Activated T-helper 2 cell treated with anti-CD3 and anti-CD28 coated beads, Interferon-gamma antibody, Interleukin-2, Interleukin-4, amounts not matched to agents 10 μg/mL and 5 μg/mL and 100 μg/mL, durations not matched to agents 14 hours and 24 hours and 36 hours (primary cell): ENCODE data around the gene PPP2R2D. TPM values are rescaled to one million over a fixed set of nuclear protein-coding genes. Genes with fewer than 3 reads are reported as not detected.
A peak's percentile ranks its signal among the peaks of the same experiment; 100 is the strongest.

ENCODE experiments used
- DNase-seq: peaks from one replicate; pipeline ENCODE4 v3.0.0; 2021; ENCODE audit warnings: low spot score
- H3K27ac Mint-ChIP-seq: one replicate; pipeline ENCODE4 v1.8.0; 2021; ENCODE audit warnings: mixed read lengths
- H3K27me3 Mint-ChIP-seq: one replicate; pipeline ENCODE4 v1.8.0; 2021; ENCODE audit warnings: low read depth, mixed read lengths
- H3K36me3 Mint-ChIP-seq: one replicate; pipeline ENCODE4 v1.8.0; 2021; ENCODE audit warnings: low read depth, mixed read lengths
- H3K4me1 Mint-ChIP-seq: one replicate; pipeline ENCODE4 v1.8.0; 2021; ENCODE audit warnings: low read depth, mixed read lengths
- H3K4me3 Mint-ChIP-seq: one replicate; pipeline ENCODE4 v1.8.0; 2021; ENCODE audit warnings: low read depth, mild to moderate bottlenecking, moderate library complexity, mixed read lengths
- H3K9me3 Mint-ChIP-seq: one replicate; pipeline ENCODE4 v1.8.0; 2021; ENCODE audit warnings: mixed read lengths
- intact Hi-C: fragments of 100-400 bp; cut with micrococcal nuclease; formaldehyde crosslinking; loops from one replicate; pipeline ENCODE4 v1.15.1; 2023
- total RNA-seq: library from RNA; stranded (reverse); gene quantifications from 2 replicates; pipeline ENCODE4 v1.2.3, GENCODE V29; 2022

Gene PPP2R2D
- total RNA-seq = 32.0 and 33.7 TPM in 2 replicates

- H3K4me1 Mint-ChIP-seq = peaks cover 49% of the 10 kb centered on the region
- peak within 1 kb of the TSS; percentile 86 for H3K4me3 Mint-ChIP-seq
- no peaks in the 10 kb centered on the region for H3K9me3 Mint-ChIP-seq
- H3K27ac Mint-ChIP-seq = peak within 1 kb of the TSS; percentile 73
- H3K27me3 Mint-ChIP-seq = peaks cover 13% of the 10 kb centered on the region
- H3K36me3 Mint-ChIP-seq = peaks cover 23% of the 10 kb centered on the region
- DNase-seq = peak; percentile 94
- intact Hi-C loops = loop anchor here (1.0 to 5.0 kb wide), 3 partner anchors 82 to 432 kb away; partner anchors contain the start of gene LRRC27
Observed at GRCh38 chr10:131900350-131901152, at the start of gene PPP2R2D. PPP2R2D (plus strand) TSS chr10:131901008; CDS start chr10:131901149, 141 bp downstream.

DNA sequence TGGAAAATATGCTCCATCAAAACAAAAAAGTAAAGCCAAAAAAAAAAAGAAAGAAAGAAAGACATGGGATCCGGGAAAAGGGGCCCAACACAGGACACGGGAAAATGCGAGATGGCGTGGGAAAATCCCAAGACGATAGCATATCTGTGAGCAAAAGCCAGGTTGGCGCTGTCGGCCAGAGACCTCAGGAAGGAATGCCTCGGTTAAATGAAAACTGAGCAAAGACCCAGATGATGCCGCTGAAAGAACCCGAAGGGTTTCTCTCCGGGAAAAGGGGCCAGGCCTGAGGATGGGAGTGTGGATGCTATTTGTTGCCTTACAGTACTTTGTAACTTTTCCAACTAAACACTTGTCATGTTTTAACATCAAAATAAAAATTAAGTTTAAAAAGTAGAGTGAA is 49.5 kb upstream of the PPP2R2D start:
- no peak overlapping the region for H3K4me3 Mint-ChIP-seq
- intact Hi-C loops = no loop called here
- no peak for DNase-seq
- no peaks in the 10 kb centered on the region for H3K27me3 Mint-ChIP-seq
- peaks cover 3% of the 10 kb centered on the region for H3K36me3 Mint-ChIP-seq
- no peak overlapping the region for H3K27ac Mint-ChIP-seq
- H3K9me3 Mint-ChIP-seq = peaks cover 8% of the 10 kb centered on the region
- H3K4me1 Mint-ChIP-seq = no peaks in the 10 kb centered on the region

GRCh38 chr10:131852176-131852822 is 48.5 kb upstream of the PPP2R2D start:
- no peak for DNase-seq
- intact Hi-C loops = no loop called here
- no peaks in the 10 kb centered on the region for H3K4me1 Mint-ChIP-seq
- no peaks in the 10 kb centered on the region for H3K27me3 Mint-ChIP-seq
- peaks cover 8% of the 10 kb centered on the region for H3K9me3 Mint-ChIP-seq
- H3K4me3 Mint-ChIP-seq = no peak overlapping the region
- H3K36me3 Mint-ChIP-seq = peaks cover 3% of the 10 kb centered on the region
- H3K27ac Mint-ChIP-seq = no peak overlapping the region

GRCh38 chr10:131852823-131853609 is 47.8 kb upstream of the PPP2R2D start:
- H3K9me3 Mint-ChIP-seq = peaks cover 8% of the 10 kb centered on the region
- DNase-seq = no peak
- no peaks in the 10 kb centered on the region for H3K27me3 Mint-ChIP-seq
- H3K4me1 Mint-ChIP-seq = no peaks in the 10 kb centered on the region
- no peak overlapping the region for H3K27ac Mint-ChIP-seq
- no peak overlapping the region for H3K4me3 Mint-ChIP-seq
- intact Hi-C loops = no loop called here
- peaks cover 3% of the 10 kb centered on the region for H3K36me3 Mint-ChIP-seq

- intact Hi-C loops = no loop called here
- Mint-ChIP-seq H3K27me3 (no peaks in the 10 kb centered on the region), H3K36me3 (peaks cover 3% of the 10 kb centered on the region), H3K27ac (no peak overlapping the region), H3K4me3 (no peak overlapping the region), H3K9me3 (peaks cover 8% of the 10 kb centered on the region), H3K4me1 (no peaks in the 10 kb centered on the region)
- DNase-seq = no peak
Observed at GRCh38 chr10:131853610-131853964, 47.2 kb upstream of the PPP2R2D start.

DNA sequence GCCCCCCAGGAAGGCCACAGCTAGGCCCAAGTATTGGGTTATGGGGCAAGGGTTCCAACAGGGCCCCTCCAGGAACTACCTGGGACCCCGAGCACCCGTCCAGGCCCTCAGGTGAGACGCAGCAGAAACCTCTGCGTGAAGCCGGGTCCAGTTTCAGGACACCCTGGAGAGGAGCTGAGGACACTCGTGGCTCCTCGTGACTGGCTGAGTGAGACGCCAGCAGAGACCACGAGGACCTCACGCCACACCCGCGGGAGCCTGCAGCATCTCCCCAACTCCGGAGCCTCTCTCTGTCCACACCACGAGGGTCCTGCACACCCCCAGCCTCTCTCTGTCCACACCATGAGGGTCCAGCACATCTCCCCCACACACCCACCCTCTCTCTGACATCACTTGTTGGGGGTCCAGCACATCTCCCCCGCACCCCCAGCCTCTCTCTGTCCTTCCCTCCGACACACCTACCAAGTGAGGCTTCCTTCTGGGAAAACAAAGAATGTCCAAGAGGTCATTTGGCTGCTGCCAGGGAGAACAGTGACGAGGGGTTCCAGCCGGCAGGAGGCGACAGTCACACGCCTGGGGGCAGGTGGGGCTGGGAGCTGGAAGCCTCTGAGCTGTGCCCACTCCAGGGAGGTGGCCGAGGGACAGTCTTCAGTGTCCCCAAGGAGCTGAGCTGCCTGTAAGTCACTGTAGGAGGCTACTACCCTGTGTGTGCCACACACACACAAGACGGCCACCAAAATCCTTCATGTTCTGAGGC is 46.1 kb upstream of the PPP2R2D start:
- Mint-ChIP-seq H3K4me3 (no peak overlapping the region), H3K27me3 (no peaks in the 10 kb centered on the region), H3K27ac (no peak overlapping the region), H3K4me1 (no peaks in the 10 kb centered on the region), H3K9me3 (peaks cover 8% of the 10 kb centered on the region), H3K36me3 (peaks cover 3% of the 10 kb centered on the region)
- DNase-seq = no peak
- intact Hi-C loops = no loop called here

DNA sequence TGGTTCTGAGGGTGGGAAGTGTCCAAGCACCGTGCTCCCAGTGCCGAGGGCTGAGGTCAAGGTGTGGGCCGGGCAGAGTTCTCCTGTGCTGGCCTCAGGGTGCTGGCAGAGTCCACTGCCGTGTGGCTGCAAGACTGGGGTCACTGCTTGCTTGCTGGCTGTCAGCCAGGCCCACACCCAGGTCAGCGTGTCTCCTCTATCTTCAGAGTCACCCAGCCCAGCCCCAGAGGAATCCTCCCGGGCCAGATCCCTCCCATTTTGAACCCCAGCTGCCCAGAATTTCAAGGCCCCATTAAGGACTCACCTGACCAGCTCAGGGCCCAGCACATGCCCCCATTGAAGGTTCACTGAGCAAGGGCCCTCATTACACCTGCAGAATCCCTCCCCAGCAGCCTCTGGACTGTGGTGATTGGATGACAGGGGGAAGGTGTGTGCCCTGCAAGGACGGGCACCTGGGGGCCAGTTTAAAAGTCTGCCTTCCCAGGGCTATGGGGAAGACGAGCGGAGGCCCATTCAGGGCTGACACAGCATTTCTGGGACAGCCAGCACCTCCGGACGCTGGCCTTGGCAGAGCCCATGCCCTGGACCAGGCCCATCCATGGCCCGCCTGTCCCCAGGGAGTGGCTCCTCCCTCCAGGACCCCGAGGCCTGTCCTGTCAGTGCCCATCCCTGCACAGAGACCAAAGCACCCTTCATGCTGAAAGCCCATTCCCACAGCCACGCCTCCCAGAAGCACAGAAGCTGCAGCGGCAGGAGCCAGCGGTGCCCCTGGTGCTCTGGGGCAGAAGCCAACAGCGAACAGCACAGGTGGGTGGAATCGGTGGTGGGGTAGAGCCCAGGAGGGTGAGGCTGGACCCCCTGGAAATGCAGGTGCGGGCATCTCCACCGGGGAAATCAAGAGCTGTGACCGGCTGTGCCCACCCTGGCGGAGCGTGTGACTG is 45.1 kb upstream of the PPP2R2D start:
- intact Hi-C loops = no loop called here
- no peaks in the 10 kb centered on the region for H3K4me1 Mint-ChIP-seq
- H3K36me3 Mint-ChIP-seq = peaks cover 3% of the 10 kb centered on the region
- no peak overlapping the region for H3K27ac Mint-ChIP-seq
- no peak overlapping the region for H3K4me3 Mint-ChIP-seq
- DNase-seq = no peak
- H3K9me3 Mint-ChIP-seq = peaks cover 6% of the 10 kb centered on the region
- no peaks in the 10 kb centered on the region for H3K27me3 Mint-ChIP-seq

GRCh38 chr10:131856441-131857094 is 44.2 kb upstream of the PPP2R2D start:
- no peak overlapping the region for H3K27ac Mint-ChIP-seq
- no peaks in the 10 kb centered on the region for H3K36me3 Mint-ChIP-seq
- no peaks in the 10 kb centered on the region for H3K4me1 Mint-ChIP-seq
- intact Hi-C loops = no loop called here
- H3K27me3 Mint-ChIP-seq = no peaks in the 10 kb centered on the region
- no peaks in the 10 kb centered on the region for H3K9me3 Mint-ChIP-seq
- no peak for DNase-seq
- no peak overlapping the region for H3K4me3 Mint-ChIP-seq

- Mint-ChIP-seq H3K27me3 (no peaks in the 10 kb centered on the region), H3K4me1 (no peaks in the 10 kb centered on the region), H3K9me3 (no peaks in the 10 kb centered on the region), H3K4me3 (no peak overlapping the region), H3K27ac (no peak overlapping the region), H3K36me3 (no peaks in the 10 kb centered on the region)
- intact Hi-C loops = no loop called here
- no peak for DNase-seq
Observed at GRCh38 chr10:131857156-131858117, 43.4 kb upstream of the PPP2R2D start.

GRCh38 chr10:131858118-131858515 is 42.7 kb upstream of the PPP2R2D start:
- H3K36me3 Mint-ChIP-seq = no peaks in the 10 kb centered on the region
- H3K4me3 Mint-ChIP-seq = no peak overlapping the region
- intact Hi-C loops = no loop called here
- no peaks in the 10 kb centered on the region for H3K4me1 Mint-ChIP-seq
- H3K27me3 Mint-ChIP-seq = no peaks in the 10 kb centered on the region
- DNase-seq = no peak
- no peaks in the 10 kb centered on the region for H3K9me3 Mint-ChIP-seq
- no peak overlapping the region for H3K27ac Mint-ChIP-seq
